Cardiac fibroblast (primary cell): ENCODE results near the gene TOX2.

Source experiments
- DNase-seq, 2 donors: peaks; one replicate each; pipeline versions ENCODE4 v3.0.0 to v3.0.0-alpha.2; 2010; ENCODE audit warnings: low read depth in 2 of 2
- H3K4me3 ChIP-seq, 2 donors: replicated peaks in 1 of 2; 1 replicate in 1 of 2; 2 replicates in 1 of 2; pipeline ENCODE4 v1.5.1; 2011; ENCODE audit warnings: low read depth in 2 of 2, low read length in 2 of 2, mild to moderate bottlenecking in 2 of 2, moderate library complexity in 1 of 2
- CTCF ChIP-seq: IDR thresholded peaks from one replicate; pipeline ENCODE4 v1.5.1; 2011; ENCODE audit warnings: low read depth, mild to moderate bottlenecking, low read length, inconsistent platforms

Gene TOX2

DNA sequence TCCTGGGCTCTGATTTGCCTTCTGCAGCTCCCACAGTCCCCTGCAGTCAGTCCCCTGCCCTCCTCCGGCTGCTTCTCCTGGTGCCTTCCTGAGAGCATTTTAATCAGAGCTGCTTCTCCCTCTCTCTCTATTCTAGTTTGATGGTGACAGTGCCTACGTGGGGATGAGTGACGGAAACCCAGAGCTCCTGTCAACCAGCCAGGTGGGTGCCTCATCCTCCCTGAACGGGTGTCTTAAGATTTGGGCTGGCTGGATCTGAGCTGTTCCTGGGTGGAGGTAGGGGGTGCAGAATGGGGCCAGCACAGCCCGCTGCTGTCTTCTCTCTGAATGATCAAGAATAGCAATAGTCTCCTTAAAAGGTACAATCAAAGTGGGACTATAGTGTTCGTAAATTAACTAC is 58.6 kb downstream of the TOX2 start:
- TF ChIP-seq CTCF: no peak
- DNase-seq: no peak
- no peak overlapping the region for H3K4me3 ChIP-seq

- no peak overlapping the region for H3K4me3 ChIP-seq
- no peak for TF ChIP-seq CTCF
- DNase-seq: no peak
Measured at GRCh38 chr20:43973671-43974450, 59.2 kb downstream of the TOX2 start.

DNA sequence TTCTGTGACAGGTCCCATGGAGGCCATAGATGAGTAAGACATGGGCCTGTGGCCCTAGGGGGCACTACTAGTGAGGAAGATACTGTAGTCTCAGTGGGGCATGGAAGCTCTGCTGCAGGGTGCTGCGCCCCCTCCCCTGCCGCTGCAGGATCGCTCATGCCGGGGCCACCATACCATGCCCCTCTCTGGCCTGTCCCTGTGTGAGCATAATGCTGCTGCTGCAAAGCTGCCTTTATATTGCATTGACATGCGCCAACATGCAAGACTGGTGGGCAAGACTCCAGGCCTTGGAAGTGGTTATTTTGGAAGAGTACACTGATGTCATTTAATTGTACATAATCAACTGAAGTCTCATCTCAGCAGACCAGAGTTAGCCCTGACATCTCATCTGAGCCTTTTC is 60.0 kb downstream of the TOX2 start:
- no peak overlapping the region for H3K4me3 ChIP-seq
- DNase-seq: no peak

GRCh38 chr20:43975096-43975768 is 60.6 kb downstream of the TOX2 start:
- no peak overlapping the region for H3K4me3 ChIP-seq
- TF ChIP-seq CTCF: no peak
- peak; percentile 60 to 94 for DNase-seq

More for the DNA sequence above, 60.0 kb downstream of the TOX2 start:
- TF ChIP-seq CTCF: no peak

DNA sequence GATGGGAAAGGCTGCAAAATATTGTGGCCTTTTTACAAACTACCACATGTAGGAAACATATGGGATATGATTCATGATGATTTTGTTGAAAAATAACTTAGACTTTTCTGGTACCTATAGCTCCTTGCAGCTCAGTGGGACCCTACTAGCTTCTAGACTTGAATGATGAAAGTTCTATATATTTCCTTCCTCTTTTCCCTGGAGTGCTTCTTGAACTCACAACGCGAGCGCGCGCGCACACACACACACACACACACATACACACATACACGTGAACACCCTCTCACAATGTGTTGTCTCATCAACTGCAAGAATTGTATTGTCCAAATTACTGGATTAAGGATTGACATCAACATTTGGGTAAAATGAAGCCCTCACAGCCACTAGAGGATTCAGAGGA is 61.9 kb downstream of the TOX2 start:
- DNase-seq: no peak
- no peak for TF ChIP-seq CTCF
- H3K4me3 ChIP-seq: no peak overlapping the region

DNA sequence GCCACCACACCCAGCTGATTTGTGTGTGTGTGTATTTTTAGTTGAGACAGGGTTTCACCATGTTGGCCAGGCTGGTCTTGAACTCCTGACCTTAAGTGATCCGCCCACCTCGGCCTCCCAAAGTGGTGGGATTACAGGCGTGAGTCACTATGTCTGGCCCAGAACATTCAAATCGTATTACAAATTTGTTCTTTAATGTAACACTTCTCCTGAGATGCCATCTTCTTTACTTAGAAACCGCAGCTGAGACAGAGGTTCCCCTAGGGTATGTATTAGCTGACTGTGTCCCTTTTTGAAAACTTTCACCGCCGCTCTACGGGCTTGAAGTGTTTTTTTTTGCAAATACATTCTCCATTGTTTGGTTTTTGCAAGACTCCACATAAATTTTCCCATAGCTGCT is 62.6 kb downstream of the TOX2 start:
- DNase-seq: peak in 1 of 2 donors; percentile 72
- TF ChIP-seq CTCF: no peak
- H3K4me3 ChIP-seq: no peak overlapping the region
